Cardiac muscle cell (in vitro differentiated cells and primary cell): ENCODE data around the gene SERPINB5. TPM values are rescaled to one million over a fixed set of nuclear protein-coding genes. Genes with fewer than 3 reads are reported as not detected.

Source experiments
- DNase-seq, 2 donors: peaks; one replicate each; pipeline versions ENCODE4 v3.0.0 to v3.0.0-alpha.2; 2010 to 2017; ENCODE audit warnings: low read depth in 1 of 2, low spot score in 1 of 2
- H3K27ac ChIP-seq: fragments of 200-600 bp; sonication (generic); 2 replicates; pipeline ENCODE4 v1.5.1; 2016
- H3K27me3 ChIP-seq: fragments of 200-600 bp; sonication (generic); 2 replicates; pipeline ENCODE4 v1.6.0; 2016; ENCODE audit warnings: control low read depth
- H3K36me3 ChIP-seq: fragments of 200-600 bp; sonication (generic); 2 replicates; pipeline ENCODE4 v1.5.1; 2016; ENCODE audit warnings: control low read depth
- H3K4me1 ChIP-seq: fragments of 200-600 bp; sonication (generic); 2 replicates; pipeline ENCODE4 v1.8.1; 2017; ENCODE audit warnings: low read depth, mild to moderate bottlenecking, mixed run types
- H3K4me3 ChIP-seq: fragments of 200-600 bp; sonication (generic); 2 replicates; pipeline ENCODE4 v1.5.1; 2016; ENCODE audit warnings: mild to moderate bottlenecking
- H3K9me3 ChIP-seq: fragments of 200-600 bp; sonication (generic); 2 replicates; pipeline ENCODE4 v1.5.1; 2017; ENCODE audit warnings: low read depth, mild to moderate bottlenecking, control low read depth
- polyA plus RNA-seq: library from polyadenylated mRNA; unstranded; fragments of >200 nt; fragmentation: Nextera tagmentation; extraction: Ambion mirVana; gene quantifications from 2 replicates; pipeline ENCODE4 v1.2.1, GENCODE V29; 2016
- total RNA-seq: library from RNA; depleted of rRNA; stranded (reverse); fragments of >200 nt; gene quantifications from 2 replicates; pipeline ENCODE4 v1.2.3, GENCODE V29; 2016
- TF ChIP-seq, protein P1 (sequence below): IDR thresholded peaks from 2 replicates; pipeline ENCODE4 v1.5.1; 2012; ENCODE audit warnings: low read depth, mild to moderate bottlenecking, low read length

Gene SERPINB5
- total and polyA plus RNA-seq, 2 experiments from 2014 or later, result not detected

DNA sequence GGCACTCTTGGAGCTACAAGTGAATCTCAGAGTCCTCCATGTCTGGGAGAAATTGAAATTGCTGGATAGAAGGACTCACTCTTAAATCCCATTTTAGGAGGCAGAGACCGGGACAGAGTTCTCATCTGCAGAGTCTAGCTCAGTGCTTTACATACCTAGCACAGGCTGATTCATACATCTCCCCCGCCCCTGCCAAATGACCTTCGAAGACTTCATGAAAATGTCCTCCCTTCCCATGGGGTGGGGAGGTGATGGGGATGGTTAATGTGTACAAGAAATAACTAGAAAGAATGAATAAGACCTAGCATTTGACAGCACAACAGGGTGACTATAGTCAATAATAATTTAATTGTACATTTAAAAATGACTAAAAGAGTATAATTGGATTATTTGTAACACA lies 8.2 kb upstream of the SERPINB5 start:
- Histone ChIP-seq H3K9me3 (no peaks in the 10 kb centered on the region), H3K4me1 (no peaks in the 10 kb centered on the region), H3K27ac (no peak overlapping the region), H3K4me3 (no peak overlapping the region), H3K27me3 (no peaks in the 10 kb centered on the region), H3K36me3 (no peaks in the 10 kb centered on the region)
- no peak for DNase-seq
- TF ChIP-seq, protein P1, sequence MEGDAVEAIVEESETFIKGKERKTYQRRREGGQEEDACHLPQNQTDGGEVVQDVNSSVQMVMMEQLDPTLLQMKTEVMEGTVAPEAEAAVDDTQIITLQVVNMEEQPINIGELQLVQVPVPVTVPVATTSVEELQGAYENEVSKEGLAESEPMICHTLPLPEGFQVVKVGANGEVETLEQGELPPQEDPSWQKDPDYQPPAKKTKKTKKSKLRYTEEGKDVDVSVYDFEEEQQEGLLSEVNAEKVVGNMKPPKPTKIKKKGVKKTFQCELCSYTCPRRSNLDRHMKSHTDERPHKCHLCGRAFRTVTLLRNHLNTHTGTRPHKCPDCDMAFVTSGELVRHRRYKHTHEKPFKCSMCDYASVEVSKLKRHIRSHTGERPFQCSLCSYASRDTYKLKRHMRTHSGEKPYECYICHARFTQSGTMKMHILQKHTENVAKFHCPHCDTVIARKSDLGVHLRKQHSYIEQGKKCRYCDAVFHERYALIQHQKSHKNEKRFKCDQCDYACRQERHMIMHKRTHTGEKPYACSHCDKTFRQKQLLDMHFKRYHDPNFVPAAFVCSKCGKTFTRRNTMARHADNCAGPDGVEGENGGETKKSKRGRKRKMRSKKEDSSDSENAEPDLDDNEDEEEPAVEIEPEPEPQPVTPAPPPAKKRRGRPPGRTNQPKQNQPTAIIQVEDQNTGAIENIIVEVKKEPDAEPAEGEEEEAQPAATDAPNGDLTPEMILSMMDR, result no peak

DNA sequence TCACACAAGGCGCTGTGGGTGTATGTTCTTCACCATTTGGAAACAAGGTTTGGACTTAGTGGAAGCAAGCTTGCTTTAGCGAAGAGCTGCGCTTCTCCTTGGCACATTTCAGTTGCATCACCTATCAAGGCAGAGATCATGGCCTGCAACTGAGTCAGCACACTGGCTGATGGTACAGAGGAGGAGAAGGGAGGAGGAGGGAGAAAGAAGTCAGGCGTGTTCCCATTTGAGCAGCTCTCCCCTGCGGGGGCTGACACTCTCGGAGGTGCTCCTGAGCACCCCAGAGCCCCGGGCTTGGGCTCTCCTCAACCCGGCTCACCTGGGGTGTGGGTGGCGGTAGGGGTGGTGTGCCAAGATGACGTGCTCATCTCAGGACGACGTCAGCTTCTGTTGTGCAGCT lies 6.0 kb upstream of the SERPINB5 start:
- H3K36me3 ChIP-seq, result no peaks in the 10 kb centered on the region
- H3K27me3 ChIP-seq, result no peaks in the 10 kb centered on the region
- no peak overlapping the region for H3K4me3 ChIP-seq
- DNase-seq, result no peak
- TF ChIP-seq, protein P1, result no peak
- no peak overlapping the region for H3K27ac ChIP-seq
- H3K4me1 ChIP-seq, result no peaks in the 10 kb centered on the region
- H3K9me3 ChIP-seq, result no peaks in the 10 kb centered on the region

DNA sequence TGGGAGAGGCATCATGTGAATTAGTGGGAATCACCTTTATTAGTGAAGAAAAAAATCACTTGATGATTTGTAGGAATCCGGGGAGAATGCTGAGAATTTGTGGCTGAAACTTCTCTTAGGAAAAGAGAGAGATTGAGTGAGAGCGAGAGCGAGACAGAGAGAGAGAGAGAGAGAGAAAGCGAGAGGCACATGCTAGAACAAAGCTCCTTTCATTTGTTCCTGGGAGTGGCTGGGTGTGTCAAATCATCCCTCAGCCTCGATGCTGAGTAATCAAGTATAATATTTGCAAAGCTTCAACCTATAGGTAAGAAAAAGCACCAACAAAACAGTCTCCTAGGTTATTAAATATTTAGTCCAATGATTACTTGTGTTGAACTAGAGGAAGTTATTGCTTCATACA lies 4.4 kb upstream of the SERPINB5 start:
- no peaks in the 10 kb centered on the region for H3K27me3 ChIP-seq
- DNase-seq, result no peak
- no peaks in the 10 kb centered on the region for H3K36me3 ChIP-seq
- no peaks in the 10 kb centered on the region for H3K9me3 ChIP-seq
- H3K27ac ChIP-seq, result no peak overlapping the region
- no peaks in the 10 kb centered on the region for H3K4me1 ChIP-seq
- H3K4me3 ChIP-seq, result no peak overlapping the region
- TF ChIP-seq, protein P1, result no peak

DNA sequence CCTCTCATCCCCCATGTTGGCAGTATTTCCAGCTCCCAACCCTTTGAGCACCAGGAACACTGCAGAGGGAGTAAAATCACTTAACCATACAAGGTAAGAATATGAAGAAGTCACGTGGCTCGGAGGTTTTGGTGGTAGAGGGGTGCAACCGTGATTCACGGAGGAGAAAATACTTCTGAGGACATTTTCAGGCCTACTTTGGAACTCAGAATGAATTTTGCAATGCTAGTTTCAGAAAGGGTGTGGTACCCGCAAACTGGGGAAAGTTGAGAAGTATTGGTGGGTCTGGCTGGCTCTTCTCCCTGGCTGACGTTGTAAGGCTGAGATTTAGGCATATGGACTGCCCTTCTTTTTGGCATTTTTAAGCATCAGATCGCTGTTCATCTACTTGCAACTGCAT lies 442 bp downstream of the SERPINB5 start:
- Histone ChIP-seq H3K9me3 (no peaks in the 10 kb centered on the region), H3K4me1 (no peaks in the 10 kb centered on the region), H3K27ac (no peak overlapping the region), H3K27me3 (no peaks in the 10 kb centered on the region), H3K36me3 (no peaks in the 10 kb centered on the region), H3K4me3 (no peak overlapping the region)
- DNase-seq, result no peak
- TF ChIP-seq, protein P1, result no peak

DNA sequence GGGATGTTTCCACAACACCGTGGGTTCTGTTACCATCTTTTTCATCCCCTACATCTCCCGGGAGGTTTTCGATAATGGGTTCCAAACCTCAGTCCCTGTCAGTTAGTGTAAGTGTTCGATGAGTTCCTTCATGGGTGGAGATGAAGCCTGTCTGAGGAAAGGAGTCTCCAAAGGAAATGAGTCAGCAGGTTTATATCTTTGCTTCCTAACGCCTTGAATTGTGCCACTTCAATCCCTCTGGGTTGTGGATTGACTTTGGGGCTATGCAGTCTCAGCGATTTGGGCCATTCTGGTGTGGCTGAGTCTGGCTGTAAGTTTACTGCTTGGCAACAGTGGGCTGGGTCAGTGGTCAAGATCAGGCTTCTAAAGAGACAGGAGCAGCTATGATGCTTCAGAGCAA lies 1.2 kb downstream of the SERPINB5 start:
- H3K27me3 ChIP-seq, result no peaks in the 10 kb centered on the region

More for the DNA sequence above, 1.2 kb downstream of the SERPINB5 start:
- Histone ChIP-seq H3K4me3 (no peak overlapping the region), H3K36me3 (no peaks in the 10 kb centered on the region), H3K9me3 (no peaks in the 10 kb centered on the region), H3K27ac (no peak overlapping the region), H3K4me1 (no peaks in the 10 kb centered on the region)
- DNase-seq, result peak in 1 of 2 donors; percentile 13
- TF ChIP-seq, protein P1, result no peak
